Activated CD4-positive, alpha-beta T cell treated with anti-CD3 and anti-CD28 coated beads, Interleukin-2, amount 10 ng/mL, durations not matched to agents 24 days and 14 days (primary cell): ENCODE data around the gene B4GALNT1. TPM values are rescaled to one million over a fixed set of nuclear protein-coding genes. Genes with fewer than 3 reads are reported as not detected.
"Not testable (repeated sequence)": the region's sequence is repeated elsewhere in the genome, so short reads cannot be mapped to it uniquely, and the experiment has no call there.

Source experiments
- DNase-seq: peaks from one replicate; pipeline ENCODE4 v3.0.0; 2022
- H3K27ac Mint-ChIP-seq: one replicate; pipeline ENCODE4 v1.8.0; 2022; ENCODE audit warnings: mild to moderate bottlenecking, mixed read lengths
- H3K27me3 Mint-ChIP-seq: one replicate; pipeline ENCODE4 v1.8.0; 2022; ENCODE audit warnings: mixed read lengths
- H3K36me3 Mint-ChIP-seq: one replicate; pipeline ENCODE4 v1.8.0; 2022; ENCODE audit warnings: low read depth, mild to moderate bottlenecking, mixed read lengths
- H3K4me1 Mint-ChIP-seq: one replicate; pipeline ENCODE4 v1.8.0; 2021; ENCODE audit warnings: mixed read lengths
- H3K4me3 Mint-ChIP-seq: one replicate; pipeline ENCODE4 v1.8.0; 2022; ENCODE audit warnings: mild to moderate bottlenecking, moderate library complexity, mixed read lengths
- H3K9me3 Mint-ChIP-seq: one replicate; pipeline ENCODE4 v1.8.0; 2021; ENCODE audit warnings: mixed read lengths
- intact Hi-C: fragments of 100-400 bp; cut with micrococcal nuclease; formaldehyde crosslinking; loops from one replicate; pipeline ENCODE4 v1.15.1; 2023
- total RNA-seq: library from RNA; stranded (reverse); gene quantifications from 2 replicates; pipeline ENCODE4 v1.2.3, GENCODE V29; 2022

B4GALNT1 gene
- total RNA-seq, 1 donor from 2014 or later, result 5.7 TPM

GRCh38 chr12:57620936-57621496, 12.0 kb downstream of the B4GALNT1 start:
- Mint-ChIP-seq H3K27ac (peak overlapping the region; percentile 73), H3K9me3 (no peaks in the 10 kb centered on the region)

GRCh38 chr12:57620245-57620935, 12.6 kb downstream of the B4GALNT1 start:
- Mint-ChIP-seq H3K4me1 (peaks cover 22% of the 10 kb centered on the region), H3K27ac (peak overlapping the region; percentile 73), H3K4me3 (peak overlapping the region; percentile 88), H3K9me3 (no peaks in the 10 kb centered on the region), H3K27me3 (peaks cover 94% of the 10 kb centered on the region), H3K36me3 (peaks cover 2% of the 10 kb centered on the region)
- no peak for DNase-seq
- intact Hi-C loops, result loop anchor here (2.0 to 5.0 kb wide), 2 partner anchors 30 to 158 kb away; partner anchors contain the start of gene PIP4K2C

More at GRCh38 chr12:57620936-57621496, 12.0 kb downstream of the B4GALNT1 start:
- H3K27me3 Mint-ChIP-seq, result peaks cover 94% of the 10 kb centered on the region
- DNase-seq, result peak; percentile 73
- intact Hi-C loops, result loop anchor here (1.0 to 5.0 kb wide), 4 partner anchors 8 to 159 kb away; partner anchors contain the start of gene PIP4K2C
- peaks cover 22% of the 10 kb centered on the region for H3K4me1 Mint-ChIP-seq
- H3K4me3 Mint-ChIP-seq, result peak overlapping the region; percentile 88
- H3K36me3 Mint-ChIP-seq, result peaks cover 2% of the 10 kb centered on the region

- H3K9me3 Mint-ChIP-seq, result no peaks in the 10 kb centered on the region
- peaks cover 22% of the 10 kb centered on the region for H3K4me1 Mint-ChIP-seq
- peak overlapping the region; percentile 65 for H3K4me3 Mint-ChIP-seq
- peaks cover 92% of the 10 kb centered on the region for H3K27me3 Mint-ChIP-seq
- H3K27ac Mint-ChIP-seq, result no peak overlapping the region
- peak; percentile 79 for DNase-seq
- intact Hi-C loops, result loop anchor here (2.0 to 5.0 kb wide), 2 partner anchors 29 to 157 kb away; partner anchors contain the start of gene PIP4K2C
- peaks cover 2% of the 10 kb centered on the region for H3K36me3 Mint-ChIP-seq
Observed at GRCh38 chr12:57619434-57620244, 13.4 kb downstream of the B4GALNT1 start.

DNA sequence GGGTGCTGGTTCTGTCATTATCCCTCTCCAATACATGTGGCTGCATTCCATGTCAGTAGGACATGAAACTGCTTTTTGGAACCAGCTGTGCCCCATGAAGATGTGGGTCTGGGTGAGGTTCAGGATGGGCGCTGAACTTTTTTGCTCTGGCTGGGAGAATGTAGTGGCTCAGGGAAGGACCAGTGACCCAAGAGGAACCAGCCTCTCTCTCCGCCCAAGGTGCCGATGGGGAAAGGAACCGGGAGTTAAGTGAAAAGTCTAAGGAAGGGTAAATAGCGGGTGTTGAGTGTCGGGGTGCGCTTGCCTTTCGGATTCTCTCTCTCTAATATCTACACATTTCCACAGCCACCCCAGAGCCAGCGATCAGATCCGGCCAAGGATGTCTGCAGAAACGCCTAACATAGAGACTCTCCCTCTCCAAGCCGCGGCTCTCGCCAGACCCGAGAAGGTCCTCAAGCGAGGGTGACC, 14.0 kb downstream of the B4GALNT1 start:
- Mint-ChIP-seq H3K36me3 (peaks cover 2% of the 10 kb centered on the region), H3K27ac (peak overlapping the region; percentile 38), H3K27me3 (peaks cover 92% of the 10 kb centered on the region), H3K9me3 (no peaks in the 10 kb centered on the region), H3K4me1 (peaks cover 24% of the 10 kb centered on the region), H3K4me3 (peak overlapping the region; percentile 65)
- intact Hi-C loops, result no loop called here
- no peak for DNase-seq

DNA sequence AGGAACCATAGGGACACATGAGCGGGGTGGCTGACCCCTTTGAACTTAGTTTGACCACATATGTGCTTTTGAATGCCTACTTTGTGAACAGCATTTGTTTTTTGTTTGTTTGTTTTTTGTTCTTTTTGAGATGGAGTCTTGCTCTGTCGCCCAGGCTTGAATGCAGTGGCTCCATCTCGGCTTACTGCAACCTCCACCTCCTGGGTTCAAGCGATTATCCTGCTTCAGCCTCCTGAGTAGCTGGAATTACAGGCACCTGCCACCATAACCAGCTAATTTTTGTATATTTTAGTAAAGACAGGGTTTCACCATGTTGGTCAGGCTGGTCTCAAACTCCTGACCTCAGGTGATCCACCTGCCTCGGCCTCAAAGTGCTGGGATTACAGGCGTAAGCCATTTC, 14.6 kb downstream of the B4GALNT1 start:
- DNase-seq, H3K27ac Mint-ChIP-seq, H3K9me3 Mint-ChIP-seq, H3K4me3 Mint-ChIP-seq, intact Hi-C loops, H3K36me3 Mint-ChIP-seq: not testable (repeated sequence)
- Mint-ChIP-seq H3K27me3 (peaks cover 91% of the 10 kb centered on the region), H3K4me1 (peaks cover 24% of the 10 kb centered on the region)

- no peaks in the 10 kb centered on the region for H3K9me3 Mint-ChIP-seq
Observed at GRCh38 chr12:57617942-57618341, 15.1 kb downstream of the B4GALNT1 start.

DNA sequence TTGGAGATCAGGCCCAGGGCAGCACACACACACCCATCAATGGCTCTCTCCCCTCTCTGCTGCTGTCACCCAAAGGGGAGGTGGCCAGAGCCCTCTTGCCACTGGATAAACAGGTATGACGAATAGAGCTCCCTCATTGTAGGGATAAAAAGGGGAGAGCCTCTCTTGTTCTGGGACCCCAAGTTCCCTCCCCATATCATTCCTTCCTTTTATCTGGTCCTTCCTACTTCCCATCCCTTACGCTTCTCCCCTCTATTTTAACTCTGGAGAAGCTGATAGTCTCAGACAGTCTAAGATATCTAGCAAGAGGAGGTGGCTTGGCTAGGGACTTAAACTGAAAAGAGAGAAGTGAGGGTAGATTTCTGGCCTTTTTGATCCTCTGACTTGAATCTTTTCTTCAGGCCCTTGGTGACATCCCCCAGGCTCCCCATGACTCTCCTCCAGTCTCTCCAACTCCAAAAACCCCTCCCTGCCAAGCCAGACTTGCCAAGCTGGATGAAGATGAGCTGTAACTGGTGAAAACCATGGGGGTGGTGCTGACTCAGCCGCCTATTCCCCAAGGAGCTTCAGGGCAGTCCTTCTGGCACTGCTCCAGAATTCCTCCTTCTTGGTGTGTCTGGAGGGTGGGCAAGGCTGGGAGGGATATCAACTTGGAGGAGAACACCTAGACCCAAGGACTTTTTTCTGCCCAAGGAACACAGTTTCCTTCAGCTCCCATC, 16.5 kb downstream of the B4GALNT1 start:
- no peaks in the 10 kb centered on the region for H3K9me3 Mint-ChIP-seq
- H3K36me3 Mint-ChIP-seq, result peaks cover 2% of the 10 kb centered on the region
- peaks cover 18% of the 10 kb centered on the region for H3K4me1 Mint-ChIP-seq
- H3K4me3 Mint-ChIP-seq, result no peak overlapping the region
- intact Hi-C loops, result no loop called here
- peaks cover 88% of the 10 kb centered on the region for H3K27me3 Mint-ChIP-seq
- DNase-seq, result no peak
- no peak overlapping the region for H3K27ac Mint-ChIP-seq

More at GRCh38 chr12:57617942-57618341, 15.1 kb downstream of the B4GALNT1 start:
- H3K27me3 Mint-ChIP-seq, result peaks cover 91% of the 10 kb centered on the region
- no peak overlapping the region for H3K4me3 Mint-ChIP-seq
- intact Hi-C loops, result no loop called here
- peaks cover 2% of the 10 kb centered on the region for H3K36me3 Mint-ChIP-seq
- no peak overlapping the region for H3K27ac Mint-ChIP-seq
- peaks cover 24% of the 10 kb centered on the region for H3K4me1 Mint-ChIP-seq
- no peak for DNase-seq

GRCh38 chr12:57615637-57616036, 17.4 kb downstream of the B4GALNT1 start:
- Mint-ChIP-seq H3K27me3 (peaks cover 81% of the 10 kb centered on the region), H3K4me3 (no peak overlapping the region), H3K27ac (no peak overlapping the region), H3K4me1 (peaks cover 13% of the 10 kb centered on the region), H3K36me3 (peaks cover 2% of the 10 kb centered on the region), H3K9me3 (no peaks in the 10 kb centered on the region)
- intact Hi-C loops, result no loop called here
- no peak for DNase-seq

DNA sequence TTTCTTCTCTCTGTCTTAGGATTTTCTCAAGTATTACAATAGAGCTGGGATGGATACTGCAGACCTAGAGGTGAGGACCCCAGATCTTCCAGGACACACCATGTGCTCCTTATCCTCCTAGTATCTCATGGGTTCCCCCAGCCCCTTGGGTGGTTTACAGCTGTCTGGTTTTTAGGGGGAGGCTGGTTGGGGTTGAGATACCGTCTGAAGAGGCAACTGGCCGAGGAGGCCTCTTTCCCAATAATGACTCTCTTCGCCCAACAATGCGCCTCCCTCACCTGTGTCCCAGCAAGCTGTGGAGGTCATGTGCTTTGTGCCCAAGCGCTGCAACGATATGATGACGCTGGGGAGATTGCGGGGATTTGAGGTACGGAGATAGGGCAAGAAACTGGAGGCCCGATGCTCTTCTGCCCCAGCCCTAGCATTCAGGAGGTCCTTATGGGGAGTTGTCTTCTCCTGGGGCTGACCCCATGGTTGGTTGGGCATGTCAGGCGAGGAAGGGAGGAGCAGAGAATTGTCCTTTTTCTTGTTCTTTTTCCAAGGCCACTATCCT, 18.0 kb downstream of the B4GALNT1 start:
- no peaks in the 10 kb centered on the region for H3K36me3 Mint-ChIP-seq
- DNase-seq, result no peak
- H3K27me3 Mint-ChIP-seq, result peaks cover 79% of the 10 kb centered on the region
- intact Hi-C loops, result no loop called here
- peaks cover 9% of the 10 kb centered on the region for H3K4me1 Mint-ChIP-seq
- H3K9me3 Mint-ChIP-seq, result no peaks in the 10 kb centered on the region
- H3K4me3 Mint-ChIP-seq, result no peak overlapping the region
- H3K27ac Mint-ChIP-seq, result no peak overlapping the region

- intact Hi-C loops, result no loop called here
- DNase-seq, result peak; percentile 65
- Mint-ChIP-seq H3K27ac (no peak overlapping the region), H3K27me3 (peaks cover 73% of the 10 kb centered on the region), H3K36me3 (no peaks in the 10 kb centered on the region), H3K4me1 (peaks cover 9% of the 10 kb centered on the region), H3K9me3 (no peaks in the 10 kb centered on the region), H3K4me3 (no peak overlapping the region)
Observed at GRCh38 chr12:57614178-57614947, 18.6 kb downstream of the B4GALNT1 start.

DNA sequence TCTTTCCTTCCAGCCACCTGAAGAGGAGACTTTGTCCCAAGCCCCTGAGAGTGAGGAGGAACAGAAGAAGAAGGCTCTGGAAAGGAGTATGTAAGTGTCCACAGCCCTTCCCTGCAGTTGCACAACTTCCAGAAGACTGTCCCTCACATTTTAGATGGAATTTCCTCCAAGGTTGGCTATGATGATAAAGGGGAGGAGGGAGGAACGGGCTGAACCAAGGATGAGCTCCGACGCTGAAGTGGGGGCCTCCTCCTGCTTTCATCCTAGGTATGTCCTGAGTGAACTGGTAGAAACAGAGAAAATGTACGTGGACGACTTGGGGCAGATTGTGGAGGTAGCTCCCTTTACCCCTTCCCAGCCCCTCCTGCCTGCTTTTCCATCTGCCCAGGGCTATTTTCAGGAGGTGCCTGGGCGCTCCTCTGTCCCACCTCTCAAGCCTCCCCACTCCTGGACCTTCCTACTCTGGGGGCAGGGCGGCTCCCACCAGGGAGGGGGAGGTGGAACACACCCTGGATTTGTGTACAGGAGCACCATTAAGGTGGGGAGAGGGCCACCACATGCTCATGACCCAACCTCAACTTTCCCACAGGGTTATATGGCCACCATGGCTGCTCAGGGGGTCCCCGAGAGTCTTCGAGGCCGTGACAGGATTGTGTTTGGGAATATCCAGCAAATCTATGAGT, 19.4 kb downstream of the B4GALNT1 start:
- no peaks in the 10 kb centered on the region for H3K36me3 Mint-ChIP-seq
- H3K27ac Mint-ChIP-seq, result no peak overlapping the region
- H3K27me3 Mint-ChIP-seq, result peaks cover 67% of the 10 kb centered on the region
- no peak for DNase-seq
- H3K4me3 Mint-ChIP-seq, result no peak overlapping the region
- no peaks in the 10 kb centered on the region for H3K9me3 Mint-ChIP-seq
- peaks cover 5% of the 10 kb centered on the region for H3K4me1 Mint-ChIP-seq
- intact Hi-C loops, result loop anchor here (1.0 kb wide), 1 partner anchor 8 kb away; no protein-coding TSS in a partner anchor
